ENCODE data around the gene CCM2.

The CCM2 gene

GRCh38 chr7:44979481-44980392 is 20.3 kb upstream of the CCM2 start:
- peaks cover 4% of the 10 kb centered on the region for H3K4me1 ChIP-seq (ENCODE audit: insufficient read depth, insufficient read length)
- no peak for DNase-seq (ENCODE audit: low read depth, low spot score)
- no peak overlapping the region for H3K9ac ChIP-seq (ENCODE audit: insufficient read length, low read depth)
- H3K9me3 ChIP-seq (ENCODE audit: insufficient read depth, low read length) = no peaks in the 10 kb centered on the region
- H3K27me3 ChIP-seq (ENCODE audit: insufficient read depth, insufficient read length) = no peaks in the 10 kb centered on the region
- no peak for TF ChIP-seq SUZ12 (IDR thresholded peaks at IDR 0.05; ENCODE audit: extremely low read depth, insufficient read depth, insufficient read length)
- no peak for TF ChIP-seq YY1 (IDR thresholded peaks at IDR 0.05; ENCODE audit: insufficient read depth, insufficient read length)
- no peak for TF ChIP-seq ZNF274 (IDR thresholded peaks at IDR 0.05; ENCODE audit: low read depth, low read length)
- H3K36me3 ChIP-seq (ENCODE audit: insufficient read depth, insufficient read length, low read length) = no peaks in the 10 kb centered on the region
- no peak overlapping the region for H3K4me3 ChIP-seq (ENCODE audit: insufficient read length, low read depth)

GRCh38 chr7:44980393-44981034 is 19.5 kb upstream of the CCM2 start:
- H3K4me1 ChIP-seq (ENCODE audit: insufficient read depth, insufficient read length) = peaks cover 4% of the 10 kb centered on the region
- H3K9me3 ChIP-seq (ENCODE audit: insufficient read depth, low read length) = no peaks in the 10 kb centered on the region
- DNase-seq (ENCODE audit: low read depth, low spot score) = no peak
- H3K27me3 ChIP-seq (ENCODE audit: insufficient read depth, insufficient read length) = no peaks in the 10 kb centered on the region
- TF ChIP-seq SUZ12 (IDR thresholded peaks at IDR 0.05; ENCODE audit: extremely low read depth, insufficient read depth, insufficient read length) (no peak), YY1 (IDR thresholded peaks at IDR 0.05; ENCODE audit: insufficient read depth, insufficient read length) (no peak), ZNF274 (IDR thresholded peaks at IDR 0.05; ENCODE audit: low read depth, low read length) (no peak)
- H3K9ac ChIP-seq (ENCODE audit: insufficient read length, low read depth) = no peak overlapping the region
- no peaks in the 10 kb centered on the region for H3K36me3 ChIP-seq (ENCODE audit: insufficient read depth, insufficient read length, low read length)
- no peak overlapping the region for H3K4me3 ChIP-seq (ENCODE audit: insufficient read length, low read depth)

- DNase-seq (ENCODE audit: low read depth, low spot score) = no peak
- Histone ChIP-seq H3K9ac (ENCODE audit: insufficient read length, low read depth) (no peak overlapping the region), H3K36me3 (ENCODE audit: insufficient read depth, insufficient read length, low read length) (peaks cover 2% of the 10 kb centered on the region), H3K9me3 (ENCODE audit: insufficient read depth, low read length) (no peaks in the 10 kb centered on the region), H3K27me3 (ENCODE audit: insufficient read depth, insufficient read length) (no peaks in the 10 kb centered on the region), H3K4me1 (ENCODE audit: insufficient read depth, insufficient read length) (peaks cover 4% of the 10 kb centered on the region), H3K4me3 (ENCODE audit: insufficient read length, low read depth) (no peak overlapping the region)
- no peak for TF ChIP-seq ZNF274 (IDR thresholded peaks at IDR 0.05; ENCODE audit: low read depth, low read length)
- no peak for TF ChIP-seq YY1 (IDR thresholded peaks at IDR 0.05; ENCODE audit: insufficient read depth, insufficient read length)
- no peak for TF ChIP-seq SUZ12 (IDR thresholded peaks at IDR 0.05; ENCODE audit: extremely low read depth, insufficient read depth, insufficient read length)
Observed at GRCh38 chr7:44981035-44981706, 18.8 kb upstream of the CCM2 start.

- Histone ChIP-seq H3K4me3 (ENCODE audit: insufficient read length, low read depth) (no peak overlapping the region), H3K9me3 (ENCODE audit: insufficient read depth, low read length) (no peaks in the 10 kb centered on the region), H3K9ac (ENCODE audit: insufficient read length, low read depth) (no peak overlapping the region), H3K4me1 (ENCODE audit: insufficient read depth, insufficient read length) (peaks cover 4% of the 10 kb centered on the region), H3K36me3 (ENCODE audit: insufficient read depth, insufficient read length, low read length) (peaks cover 2% of the 10 kb centered on the region), H3K27me3 (ENCODE audit: insufficient read depth, insufficient read length) (no peaks in the 10 kb centered on the region)
- TF ChIP-seq ZNF274 (IDR thresholded peaks at IDR 0.05; ENCODE audit: low read depth, low read length) = no peak
- TF ChIP-seq SUZ12 (IDR thresholded peaks at IDR 0.05; ENCODE audit: extremely low read depth, insufficient read depth, insufficient read length) = no peak
- TF ChIP-seq YY1 (IDR thresholded peaks at IDR 0.05; ENCODE audit: insufficient read depth, insufficient read length) = no peak
- DNase-seq (ENCODE audit: low read depth, low spot score) = no peak
Observed at GRCh38 chr7:44982535-44982923, 17.5 kb upstream of the CCM2 start.

GRCh38 chr7:44982970-44983369 is 17.0 kb upstream of the CCM2 start:
- H3K4me3 ChIP-seq (ENCODE audit: insufficient read length, low read depth) = no peak overlapping the region
- no peak overlapping the region for H3K9ac ChIP-seq (ENCODE audit: insufficient read length, low read depth)
- H3K36me3 ChIP-seq (ENCODE audit: insufficient read depth, insufficient read length, low read length) = peaks cover 2% of the 10 kb centered on the region
- DNase-seq (ENCODE audit: low read depth, low spot score) = no peak
- no peaks in the 10 kb centered on the region for H3K27me3 ChIP-seq (ENCODE audit: insufficient read depth, insufficient read length)
- peaks cover 4% of the 10 kb centered on the region for H3K4me1 ChIP-seq (ENCODE audit: insufficient read depth, insufficient read length)
- H3K9me3 ChIP-seq (ENCODE audit: insufficient read depth, low read length) = no peaks in the 10 kb centered on the region
- TF ChIP-seq ZNF274 (IDR thresholded peaks at IDR 0.05; ENCODE audit: low read depth, low read length) (no peak), YY1 (IDR thresholded peaks at IDR 0.05; ENCODE audit: insufficient read depth, insufficient read length) (no peak), SUZ12 (IDR thresholded peaks at IDR 0.05; ENCODE audit: extremely low read depth, insufficient read depth, insufficient read length) (no peak)

- Histone ChIP-seq H3K9me3 (ENCODE audit: insufficient read depth, low read length) (no peaks in the 10 kb centered on the region), H3K4me3 (ENCODE audit: insufficient read length, low read depth) (no peak overlapping the region), H3K4me1 (ENCODE audit: insufficient read depth, insufficient read length) (peaks cover 4% of the 10 kb centered on the region), H3K36me3 (ENCODE audit: insufficient read depth, insufficient read length, low read length) (peaks cover 5% of the 10 kb centered on the region), H3K27me3 (ENCODE audit: insufficient read depth, insufficient read length) (no peaks in the 10 kb centered on the region), H3K9ac (ENCODE audit: insufficient read length, low read depth) (no peak overlapping the region)
- TF ChIP-seq YY1 (IDR thresholded peaks at IDR 0.05; ENCODE audit: insufficient read depth, insufficient read length) (no peak), SUZ12 (IDR thresholded peaks at IDR 0.05; ENCODE audit: extremely low read depth, insufficient read depth, insufficient read length) (no peak)
- no peak for DNase-seq (ENCODE audit: low read depth, low spot score)
Observed at GRCh38 chr7:44983742-44984477, 16.1 kb upstream of the CCM2 start.

All from NT2/D1 (cell line).